NCI-H1092 (cell line): ENCODE results near the gene RETREG3.
"Not testable (repeated sequence)": the region's sequence is repeated elsewhere in the genome, so short reads cannot be mapped to it uniquely, and the experiment has no call there.

ENCODE experiments used
- DNase-seq: peaks from one replicate; lab custom pipeline; 2025; lab: John Stamatoyannopoulos, UW

The RETREG3 gene

DNA sequence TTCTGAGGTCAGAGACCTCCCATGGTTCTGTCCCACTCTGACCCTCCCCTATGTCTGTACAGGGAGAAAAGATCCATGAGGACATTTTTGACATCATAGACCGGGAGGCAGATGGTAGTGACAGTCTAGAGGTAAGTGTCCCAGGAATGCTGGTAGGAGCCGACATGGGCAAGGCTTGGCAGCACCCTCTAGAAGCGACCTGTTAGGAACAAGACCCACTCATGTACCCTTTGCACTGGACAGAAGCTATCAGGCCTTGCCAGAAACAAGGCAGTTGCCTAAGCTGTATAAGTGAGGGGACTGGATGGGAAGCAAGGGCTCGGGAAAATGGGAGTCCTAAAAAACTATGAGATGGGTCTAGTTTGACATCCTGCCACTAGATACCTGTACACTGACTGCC, 2.8 kb upstream of the RETREG3 start:
- no peak for DNase-seq

DNA sequence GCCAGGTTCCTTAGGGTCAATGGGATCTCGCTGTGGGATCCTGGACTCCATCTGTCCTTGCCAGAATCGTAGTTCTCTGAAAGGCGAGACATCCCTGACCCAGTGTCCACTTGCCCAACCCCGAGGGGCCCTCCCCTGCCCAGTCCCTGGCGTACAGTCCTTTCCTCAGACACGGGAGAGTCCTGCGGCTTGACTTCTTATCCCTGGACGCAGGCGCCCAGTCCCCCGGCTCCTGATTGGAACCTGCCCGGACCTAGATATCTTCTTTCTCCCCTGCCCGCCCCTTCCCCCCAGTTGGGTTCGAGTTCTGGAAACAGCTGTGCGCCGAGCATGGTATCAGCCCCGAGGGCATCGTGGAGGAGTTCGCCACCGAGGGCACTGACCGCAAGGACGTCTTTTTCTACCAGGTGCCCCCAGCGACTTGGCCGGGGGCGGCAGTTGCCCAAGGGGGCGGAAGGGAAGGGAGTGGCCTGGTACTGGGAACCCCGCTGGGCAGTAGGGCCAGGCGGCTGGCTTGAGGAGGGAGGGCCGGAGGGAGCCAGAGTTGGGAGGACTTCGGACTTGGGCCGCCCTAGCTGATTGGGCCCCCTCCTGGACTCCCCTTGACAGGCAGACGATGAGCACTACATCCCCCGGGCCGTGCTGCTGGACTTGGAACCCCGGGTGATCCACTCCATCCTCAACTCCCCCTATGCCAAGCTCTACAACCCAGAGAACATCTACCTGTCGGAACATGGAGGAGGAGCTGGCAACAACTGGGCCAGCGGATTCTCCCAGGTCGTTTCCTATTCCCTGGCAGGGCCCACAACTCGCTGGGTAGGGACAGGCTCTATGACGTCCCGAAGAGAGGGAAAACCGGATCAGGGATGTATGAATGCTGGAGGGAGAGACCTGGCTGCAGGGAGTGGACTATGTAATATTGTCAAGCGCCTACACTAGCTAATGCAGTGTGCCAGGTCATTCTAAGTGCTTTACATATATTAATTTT, 934 bp upstream of the RETREG3 start:
- DNase-seq: not testable (repeated sequence)

DNA sequence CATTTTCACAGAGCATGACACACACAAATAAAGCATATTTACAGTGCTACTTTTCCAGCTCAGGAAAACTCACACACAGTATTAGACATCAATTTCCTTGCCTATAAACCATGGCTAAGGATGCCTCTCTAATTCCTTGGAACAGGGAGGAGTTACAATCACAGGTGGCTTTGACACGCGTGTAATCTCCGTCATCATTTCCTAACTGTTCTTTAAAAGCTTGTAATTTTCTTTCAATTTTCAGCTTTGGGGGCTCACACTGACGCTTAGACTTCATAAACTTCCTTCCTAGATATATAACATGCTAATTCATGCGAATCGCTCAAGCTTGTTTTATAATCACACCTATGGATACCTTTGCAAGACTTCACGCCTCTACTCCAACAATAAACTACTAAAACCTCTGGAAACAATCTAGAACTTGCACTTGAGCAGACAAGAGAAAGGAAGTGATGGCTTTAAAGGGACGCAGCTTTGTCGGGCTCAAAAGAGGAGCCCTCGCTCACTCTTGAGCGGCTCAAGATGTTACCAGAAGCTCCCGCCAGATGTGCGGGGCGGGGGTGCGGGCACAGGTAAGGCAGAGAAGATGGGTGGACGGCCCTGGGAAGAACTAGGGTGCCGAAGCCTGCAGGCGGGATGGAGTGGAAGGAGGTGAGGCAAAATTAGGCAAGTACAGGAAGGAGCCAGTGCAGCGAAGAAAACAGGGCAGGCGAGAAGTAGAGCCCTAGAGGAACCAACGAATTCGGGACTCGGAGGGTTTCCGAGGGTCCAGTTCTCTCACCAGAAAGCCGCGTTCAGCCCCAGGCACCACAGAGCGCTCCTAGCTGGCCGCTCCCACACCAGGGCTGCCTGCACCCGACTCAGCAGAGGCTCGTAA, 631 bp downstream of the RETREG3 start:
- no peak for DNase-seq

DNA sequence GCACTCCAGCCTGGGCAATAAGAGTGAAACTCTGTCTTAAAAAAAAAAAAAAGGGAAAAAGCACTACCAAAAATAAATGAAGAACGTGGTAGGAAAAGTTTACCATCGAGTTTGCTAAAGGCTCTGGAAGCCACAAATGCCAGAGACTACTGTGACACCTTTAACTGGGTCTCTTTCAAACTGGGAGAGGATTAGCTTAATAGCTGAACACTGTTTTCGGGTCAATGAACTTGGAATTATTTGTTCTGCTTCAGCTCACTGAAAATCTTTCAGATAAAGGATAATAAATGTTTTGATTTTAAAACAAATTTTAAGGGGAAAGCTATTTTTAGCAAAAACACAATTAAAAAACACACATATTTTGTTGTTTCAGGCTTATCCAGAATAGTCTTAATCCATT, 1.4 kb downstream of the RETREG3 start:
- no peak for DNase-seq

DNA sequence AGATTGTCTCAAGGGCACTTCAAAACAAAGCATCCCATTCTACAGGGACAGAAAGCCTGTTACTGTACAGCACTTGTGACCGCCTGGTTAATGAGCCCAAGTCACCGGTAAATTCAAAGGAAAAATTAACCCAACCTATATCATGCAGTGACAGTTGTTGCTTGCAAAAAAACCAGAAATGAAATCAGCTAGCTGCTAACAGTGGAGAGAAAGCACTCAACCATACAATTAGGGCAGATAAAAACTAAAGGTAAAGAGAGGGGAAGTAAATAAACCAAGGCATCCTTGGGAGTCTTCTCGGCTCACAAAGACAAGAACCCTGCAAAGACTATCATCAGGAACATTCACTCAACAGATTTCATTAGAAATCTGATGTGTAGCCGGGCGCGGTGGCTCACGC, 5.9 kb downstream of the RETREG3 start:
- no peak for DNase-seq

DNA sequence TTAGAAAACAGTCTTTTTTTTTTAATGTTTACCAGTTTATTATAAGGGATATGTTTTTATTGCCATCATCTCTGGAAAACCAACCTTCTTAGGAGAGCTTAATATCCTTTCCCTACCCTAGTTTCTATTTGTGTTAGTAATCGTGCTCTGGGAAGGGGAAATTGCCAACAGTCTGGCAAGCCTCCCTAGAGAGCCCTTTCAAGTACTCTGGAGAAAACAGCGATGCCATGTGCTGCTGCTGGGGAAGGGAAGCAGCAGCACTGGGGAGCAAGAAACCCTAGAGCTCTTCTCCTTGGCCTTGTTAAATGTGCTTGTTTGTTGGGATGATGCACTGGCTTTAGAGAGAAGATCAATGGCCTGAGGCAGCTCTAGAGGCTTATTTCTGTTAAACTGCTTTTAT, 10.3 kb downstream of the RETREG3 start:
- peak; percentile 30 for DNase-seq

DNA sequence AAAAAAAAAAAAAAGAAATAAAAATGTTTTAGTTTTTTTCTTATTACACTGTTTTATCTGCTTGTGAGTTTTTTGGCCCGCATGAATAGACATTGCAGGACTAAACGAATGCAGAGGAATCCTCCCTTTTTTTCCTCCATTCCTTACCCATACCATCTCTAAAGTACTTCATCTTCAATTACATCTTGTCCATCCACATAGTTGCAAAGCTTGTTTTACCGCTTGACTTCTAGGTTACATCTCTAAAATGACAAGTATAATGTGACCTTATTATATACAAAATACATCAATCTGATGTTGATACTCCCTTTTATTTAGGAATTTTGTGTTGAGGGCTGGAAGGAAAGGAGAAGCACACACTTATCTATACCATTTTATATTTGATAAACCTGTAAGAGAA, 12.8 kb downstream of the RETREG3 start:
- DNase-seq: no peak

DNA sequence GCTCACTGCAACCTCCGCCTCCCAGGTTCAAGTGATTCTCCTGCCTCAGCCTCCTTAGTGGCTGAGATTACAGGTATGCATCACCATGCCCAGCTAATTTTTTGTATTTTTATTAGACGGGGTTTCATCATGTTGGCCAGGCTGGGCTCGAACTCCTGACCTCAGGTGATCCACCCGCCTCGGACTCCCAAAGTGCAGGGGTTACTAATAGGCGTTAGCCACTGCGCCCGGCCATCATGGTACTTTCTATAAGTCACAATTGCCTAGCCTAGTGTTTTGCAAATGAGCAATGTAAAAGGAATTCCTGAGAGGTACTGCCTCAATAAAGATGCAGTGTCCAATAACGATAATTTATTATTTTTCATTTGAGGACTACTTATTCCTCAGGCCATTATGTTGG, 17.8 kb downstream of the RETREG3 start:
- no peak for DNase-seq

DNA sequence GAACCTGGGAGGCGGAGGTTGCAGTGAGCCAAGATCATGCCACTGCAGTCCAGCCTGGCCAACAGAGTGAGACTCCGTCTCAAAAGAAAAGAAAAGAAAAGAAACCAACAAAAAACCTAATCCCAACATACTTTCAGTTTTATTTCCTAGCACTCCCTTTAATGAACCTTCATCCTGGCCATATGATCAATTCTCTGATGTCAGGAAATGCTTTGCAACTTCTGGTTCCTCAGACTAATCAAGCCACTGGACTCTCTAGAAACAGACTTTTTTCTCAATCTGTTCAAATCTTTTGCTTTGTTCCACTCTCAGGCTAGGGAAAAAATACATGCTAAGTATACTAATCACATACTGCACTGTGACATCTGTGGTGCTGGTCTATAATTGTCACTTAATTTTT, 18.3 kb downstream of the RETREG3 start:
- DNase-seq: no peak

DNA sequence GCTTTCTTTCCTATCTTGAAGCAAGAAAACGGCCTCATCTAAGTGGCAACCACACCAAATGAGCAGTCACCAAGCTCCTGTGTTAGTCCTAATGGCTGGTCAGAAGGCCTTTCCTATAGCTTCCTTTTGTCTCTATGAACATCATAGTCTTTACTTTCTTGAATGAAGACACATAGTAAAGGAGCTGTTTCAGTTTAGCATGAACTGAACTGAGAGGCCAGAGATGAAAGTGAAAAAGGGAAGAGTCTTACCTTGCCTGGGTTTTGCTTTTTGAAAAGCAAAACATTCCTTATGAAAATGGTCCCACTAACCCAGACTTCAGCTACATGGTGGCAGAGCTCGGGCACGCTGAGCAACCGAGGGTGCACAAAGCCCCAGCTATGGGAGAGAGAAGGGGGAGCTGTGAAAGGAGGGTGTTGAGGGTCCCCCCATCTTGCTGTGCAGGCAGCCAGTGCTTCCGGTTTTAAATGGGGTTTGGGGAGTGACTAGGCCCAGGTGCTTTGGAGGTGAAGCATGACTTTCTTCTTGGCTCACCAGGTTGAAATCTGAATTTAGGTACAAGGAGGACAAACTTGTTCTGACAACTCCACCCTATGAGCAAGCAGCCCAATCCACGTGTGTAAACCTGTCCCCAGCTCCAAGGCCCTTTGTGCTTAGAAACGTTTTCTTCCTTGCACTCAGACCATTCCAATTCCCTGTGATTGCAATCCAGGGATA, 22.5 kb downstream of the RETREG3 start:
- no peak for DNase-seq

DNA sequence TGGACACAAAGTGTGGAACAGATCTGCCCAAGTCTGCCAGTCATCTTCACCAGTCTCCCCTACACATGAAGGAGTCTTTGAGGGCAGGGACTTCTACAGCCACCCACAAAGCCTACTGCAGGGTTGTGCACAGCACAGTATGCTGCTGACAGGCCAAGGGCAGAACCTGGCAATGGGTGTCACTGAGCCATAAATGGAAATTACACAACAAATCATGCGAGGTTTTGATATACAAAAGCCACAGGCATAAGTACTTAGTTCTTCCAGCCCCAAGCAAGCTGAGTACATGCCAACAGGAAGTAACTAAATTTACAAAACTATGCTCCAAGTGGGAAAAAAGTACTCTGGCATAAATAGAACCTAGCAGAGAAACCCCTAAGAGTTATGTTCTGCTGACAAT, 23.8 kb downstream of the RETREG3 start:
- no peak for DNase-seq

DNA sequence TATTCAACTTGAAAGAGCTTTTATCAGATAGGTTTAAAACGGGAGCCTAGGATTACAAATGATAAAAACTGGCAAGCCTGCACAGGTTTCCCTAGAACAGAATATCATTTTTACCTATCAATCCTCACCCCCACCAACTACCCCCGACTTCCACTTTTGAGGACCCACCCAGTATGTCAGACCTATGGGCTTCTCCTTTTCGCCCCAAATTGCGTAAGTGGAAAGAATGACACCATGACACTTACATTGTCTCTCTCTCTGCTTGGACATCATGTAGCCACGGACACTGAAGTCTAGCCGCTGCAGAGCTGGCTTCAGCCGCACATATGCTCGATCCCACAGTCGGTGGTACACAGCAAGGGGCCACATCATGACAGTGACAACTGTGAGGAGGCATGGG, 24.3 kb downstream of the RETREG3 start:
- no peak for DNase-seq

DNA sequence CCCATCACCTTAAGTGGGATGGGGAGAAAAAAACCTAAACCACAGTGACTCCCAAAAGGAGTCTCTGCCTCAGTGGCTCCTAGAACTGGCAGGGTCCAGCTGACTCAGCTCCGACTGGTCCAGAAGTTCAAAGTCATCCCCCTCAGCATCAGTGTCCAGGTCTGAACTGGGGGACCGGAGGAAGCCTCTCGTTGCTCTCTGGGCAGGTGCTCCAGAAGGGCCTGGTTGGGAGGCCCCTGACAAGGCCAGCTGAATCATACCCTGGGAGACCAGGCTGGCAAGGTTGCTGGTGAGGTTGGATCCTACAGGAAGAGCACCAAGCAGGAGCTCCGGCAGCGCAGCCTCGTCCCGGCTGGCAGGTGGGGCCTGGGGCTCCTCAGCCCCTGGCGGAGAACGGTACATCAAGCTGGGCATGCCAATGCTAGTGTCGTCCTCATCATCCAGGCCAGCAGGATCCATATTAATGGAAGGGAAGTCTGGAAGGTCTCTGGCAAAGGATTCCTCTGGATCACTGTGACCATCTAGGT, 27.4 kb downstream of the RETREG3 start:
- no peak for DNase-seq

DNA sequence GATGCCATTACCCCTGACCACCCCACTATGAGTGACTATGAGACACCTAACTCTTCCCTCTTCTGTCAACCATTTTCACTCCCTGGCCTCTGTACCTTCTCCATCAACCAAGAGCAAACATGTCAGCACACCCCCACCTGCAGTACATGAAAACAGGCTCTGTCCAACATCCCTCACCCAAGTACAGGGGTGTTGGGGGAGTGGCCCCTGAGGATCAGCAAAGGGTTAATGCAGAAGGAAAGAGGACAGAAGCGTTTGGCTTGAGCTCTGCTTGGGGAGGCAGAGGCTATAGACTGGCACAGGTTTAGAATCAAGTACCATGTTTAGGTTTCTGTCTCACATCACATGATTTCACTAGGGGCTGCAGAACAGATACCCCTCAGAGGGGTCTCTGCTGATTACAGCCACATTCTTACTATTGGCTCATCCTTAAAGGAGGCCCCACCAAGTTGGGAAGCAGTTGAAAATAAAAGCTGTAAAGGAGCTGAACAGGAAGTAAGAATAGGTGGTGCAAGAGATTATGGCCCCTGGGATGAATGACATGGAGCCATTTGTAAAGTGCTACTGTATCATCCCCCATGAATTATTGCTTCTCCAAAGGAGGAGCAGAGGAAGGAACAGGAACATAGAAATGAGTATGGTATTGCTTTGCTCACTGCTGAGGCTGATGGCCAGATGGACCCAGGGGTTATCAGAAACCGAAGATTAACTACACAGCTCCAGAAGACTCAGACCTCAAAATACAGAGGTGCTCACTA, 29.2 kb downstream of the RETREG3 start:
- no peak for DNase-seq

DNA sequence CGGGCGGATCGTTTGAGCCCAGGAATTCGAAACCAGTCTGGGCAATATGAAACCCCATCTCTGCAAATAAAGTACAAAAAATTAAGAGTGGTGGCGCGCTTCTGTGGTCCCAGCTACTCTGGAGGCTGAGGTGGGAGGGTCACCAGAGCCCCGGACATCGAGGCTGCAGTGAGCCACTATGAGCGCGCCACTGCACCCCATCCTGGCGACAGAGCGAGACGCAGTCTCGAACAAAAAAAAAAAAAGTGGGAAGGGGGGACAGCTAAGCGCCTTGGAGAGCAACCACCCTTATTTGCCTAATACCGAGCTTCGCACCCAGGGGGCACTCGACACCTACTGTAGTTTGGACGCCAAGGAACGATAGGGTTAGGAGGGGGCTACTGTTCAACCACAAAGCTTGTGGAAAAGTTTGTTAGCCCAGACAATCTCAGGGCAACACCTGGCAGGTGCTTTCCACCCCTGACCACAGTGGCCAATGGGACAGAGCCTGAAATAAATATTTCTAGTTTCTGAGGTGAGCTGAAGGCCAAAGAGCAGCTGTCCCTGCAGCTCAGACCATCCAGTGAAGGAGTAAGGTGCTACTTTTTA, 30.8 kb downstream of the RETREG3 start:
- DNase-seq: peak; percentile 58

DNA sequence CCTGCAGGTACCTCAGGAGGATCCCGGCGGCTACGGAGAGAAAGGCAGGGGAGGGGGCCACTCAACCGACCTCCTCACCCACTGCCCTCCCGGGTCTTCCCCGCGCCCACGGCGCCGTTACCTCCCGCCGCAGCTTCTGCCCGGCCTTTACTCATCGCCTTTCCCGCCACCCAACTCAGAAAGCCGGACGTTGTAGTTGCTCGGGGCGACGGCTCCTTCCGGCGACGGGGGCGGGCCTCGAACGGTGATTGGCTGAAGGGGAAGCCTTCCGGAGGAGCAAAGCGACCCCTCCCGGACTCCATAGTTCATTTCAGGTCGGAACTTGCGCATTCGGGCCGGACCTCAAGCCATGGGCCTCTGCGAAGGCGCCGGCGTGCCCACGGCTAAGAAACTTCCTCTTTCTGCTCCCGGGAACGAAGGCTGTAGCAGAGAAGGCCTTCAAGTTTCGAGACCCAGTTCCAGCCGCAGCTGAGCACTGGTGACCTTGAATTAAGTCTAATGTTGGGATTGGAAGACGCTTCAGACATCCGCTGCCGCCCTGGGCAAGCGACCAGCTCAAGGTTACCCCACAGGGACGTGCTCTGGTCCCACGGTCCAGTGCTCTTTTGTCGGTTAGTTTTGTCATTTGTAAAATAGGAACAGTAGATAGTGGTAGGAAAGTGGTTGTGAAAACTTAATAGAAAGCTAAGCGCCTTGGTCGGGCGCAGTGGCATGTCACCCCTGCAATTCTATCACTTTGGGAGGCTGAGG, 31.5 kb downstream of the RETREG3 start, which contains the start of gene PSMC3IP:
TSS of gene PSMC3IP (minus strand) at position 198 of the 750 bp plus-strand sequence. CDS start at position 155, 43 bp downstream.
- peak; percentile 87 for DNase-seq

DNA sequence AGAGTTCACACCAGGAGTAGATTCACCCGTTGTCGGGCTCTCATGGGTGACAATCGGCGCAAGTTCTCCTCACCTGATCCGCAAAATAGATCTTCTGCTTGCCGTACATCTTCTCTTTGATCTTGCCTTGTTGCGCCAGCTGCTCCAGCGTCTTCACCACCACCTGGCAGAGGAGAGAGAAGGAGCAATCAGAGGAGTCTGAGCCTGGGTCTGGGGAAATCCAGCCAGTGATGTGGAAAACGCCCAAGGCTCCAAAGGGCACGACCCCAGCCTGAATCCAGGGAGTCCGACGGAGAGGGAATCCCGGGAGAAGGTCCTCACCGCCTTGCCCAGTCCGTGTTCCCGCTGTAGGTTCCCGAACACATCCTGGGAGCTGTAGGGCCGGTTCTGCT, 32.0 kb downstream of the RETREG3 start:
- no peak for DNase-seq

DNA sequence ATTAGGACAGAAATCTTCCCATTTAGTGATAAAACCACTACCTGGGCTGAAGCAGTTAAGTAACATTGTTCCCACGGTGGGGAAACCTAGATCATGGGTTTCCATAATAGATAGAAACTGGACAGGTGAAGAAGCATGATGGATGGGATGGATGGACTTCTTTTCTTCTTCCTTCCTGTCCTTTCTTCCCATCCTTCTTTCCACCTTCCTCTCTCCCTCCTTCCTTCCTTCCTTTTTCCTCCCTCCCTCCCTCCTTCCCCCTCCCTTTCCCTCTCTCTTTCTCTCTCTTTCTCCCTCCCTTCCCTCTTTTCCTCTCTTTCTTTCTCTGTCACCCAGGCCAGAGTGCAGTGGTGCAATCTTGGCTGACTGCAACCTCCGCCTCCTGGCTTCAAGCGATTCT, 34.7 kb downstream of the RETREG3 start:
- DNase-seq: no peak

DNA sequence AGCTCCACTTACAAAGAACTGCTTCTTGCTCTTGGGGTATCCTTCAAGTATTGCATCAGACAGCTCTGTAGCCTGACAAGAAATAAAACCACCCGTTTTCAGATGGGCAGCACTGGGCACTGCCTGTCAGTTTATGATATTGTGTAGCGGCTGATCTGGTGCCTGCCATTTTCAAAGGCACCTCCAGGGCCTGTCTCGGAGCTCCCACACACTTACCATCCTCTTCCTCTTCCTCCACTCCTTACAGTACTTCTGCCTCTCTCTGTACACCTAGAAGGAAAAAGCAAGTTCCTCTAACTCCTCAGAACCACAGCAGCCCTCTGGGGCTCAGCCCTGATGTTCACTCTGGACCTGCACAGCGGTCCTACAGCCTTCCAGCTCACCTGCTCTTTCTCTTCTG, 36.1 kb downstream of the RETREG3 start:
- DNase-seq: no peak
